ENCODE data around the gene KRTAP5-3.
"Not testable (repeated sequence)": the region's sequence is repeated elsewhere in the genome, so short reads cannot be mapped to it uniquely, and the experiment has no call there.

KRTAP5-3 gene

GRCh38 chr11:1618231-1618630, 10.0 kb upstream of the KRTAP5-3 start:
- no peak for DNase-seq (ENCODE audit: low read depth)

GRCh38 chr11:1607901-1608300, 362 bp downstream of the KRTAP5-3 start:
- DNase-seq (ENCODE audit: low read depth), result not testable (repeated sequence)

- DNase-seq (ENCODE audit: low read depth), result not testable (repeated sequence)
Observed at GRCh38 chr11:1607156-1607845, 962 bp downstream of the KRTAP5-3 start.

DNA sequence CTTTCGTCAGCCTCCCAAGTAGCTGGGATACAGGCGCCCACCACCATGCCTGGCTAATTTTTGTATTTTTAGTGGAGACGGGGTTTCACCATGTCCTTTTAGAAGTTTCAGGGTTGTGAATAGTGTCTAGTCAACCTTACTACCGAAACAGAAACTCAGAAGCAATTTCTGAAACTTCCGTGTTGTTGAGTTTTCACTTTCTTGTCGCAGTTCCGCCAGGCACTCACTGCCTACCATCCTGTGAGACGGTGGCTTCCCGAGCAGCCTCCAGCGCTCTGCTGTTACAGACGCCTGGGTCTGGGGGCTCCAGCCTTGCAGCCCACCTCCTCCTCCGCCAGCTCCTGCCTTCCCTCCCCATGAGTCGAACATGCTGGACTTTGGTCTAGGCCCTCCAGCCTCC, 2.3 kb downstream of the KRTAP5-3 start:
- DNase-seq (ENCODE audit: low read depth), result not testable (repeated sequence)

DNA sequence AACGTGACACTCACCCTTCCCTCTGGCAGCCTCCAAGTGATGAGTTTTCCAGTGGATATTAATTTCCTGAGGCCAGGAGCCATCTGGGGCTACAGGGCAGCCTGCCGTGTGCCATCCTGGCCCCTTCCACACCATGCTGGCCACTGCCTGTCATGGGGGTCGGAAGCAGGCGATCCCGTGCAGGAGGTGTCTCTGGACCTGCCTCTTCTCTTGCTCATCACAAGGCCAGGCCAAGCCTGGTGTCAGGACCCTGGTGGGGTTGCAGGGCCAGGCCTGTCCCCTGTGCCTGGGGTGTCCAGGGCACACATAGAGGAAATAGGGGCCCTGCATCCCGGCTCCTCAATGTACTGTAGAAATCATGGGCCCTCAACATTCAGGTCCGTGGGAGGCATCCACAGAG, 3.6 kb downstream of the KRTAP5-3 start:
- DNase-seq (ENCODE audit: low read depth), result no peak

- DNase-seq (ENCODE audit: low read depth), result no peak
Observed at GRCh38 chr11:1604181-1604580, 4.1 kb downstream of the KRTAP5-3 start.

DNA sequence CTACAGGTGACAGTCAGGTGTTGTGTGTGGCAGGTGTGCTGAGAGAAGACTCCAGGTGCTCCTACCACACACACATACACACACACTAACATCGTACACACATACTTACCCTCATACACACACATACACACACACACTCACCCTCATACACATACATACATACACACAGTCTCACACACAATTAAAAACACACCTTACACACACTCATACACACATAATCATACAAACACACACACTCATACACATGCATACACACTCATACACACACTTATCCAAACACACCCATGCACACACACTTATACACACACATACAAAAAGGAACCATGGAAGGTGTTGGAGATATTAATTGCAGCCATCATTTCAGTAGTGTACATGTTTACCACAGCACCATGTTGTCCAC, 4.6 kb downstream of the KRTAP5-3 start:
- DNase-seq (ENCODE audit: low read depth), result no peak

- DNase-seq (ENCODE audit: low read depth), result not testable (repeated sequence)
Observed at GRCh38 chr11:1601663-1602062, 6.6 kb downstream of the KRTAP5-3 start.

- DNase-seq (ENCODE audit: low read depth), result no peak
Observed at GRCh38 chr11:1600626-1601025, 7.6 kb downstream of the KRTAP5-3 start.

GRCh38 chr11:1598816-1599215, 9.4 kb downstream of the KRTAP5-3 start:
- no peak for DNase-seq (ENCODE audit: low read depth)

GRCh38 chr11:1598406-1598805, 9.9 kb downstream of the KRTAP5-3 start:
- not testable (repeated sequence) for DNase-seq (ENCODE audit: low read depth)

DNA sequence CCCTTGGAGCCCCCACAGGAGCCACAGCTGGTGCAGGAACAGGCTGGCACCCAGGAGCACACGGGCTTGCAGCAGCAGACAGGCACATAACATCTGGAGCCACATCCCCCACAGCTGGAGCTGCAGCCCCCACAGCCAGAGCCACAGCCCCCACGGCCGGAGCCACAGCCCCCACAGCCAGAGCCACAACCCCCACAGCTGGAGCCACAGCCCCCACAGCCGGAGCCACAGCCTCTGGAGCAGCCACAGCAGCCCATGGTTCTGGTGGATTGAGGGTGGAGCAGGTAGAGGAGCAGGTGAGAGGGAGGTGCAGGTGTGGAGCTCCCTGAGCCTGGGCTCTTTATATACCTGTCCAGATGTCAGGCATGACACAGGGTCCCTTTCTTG, 10.3 kb downstream of the KRTAP5-3 start, which contains the start of gene KRTAP5-2:
KRTAP5-2 (minus strand) TSS at position 301 of the 387 bp plus-strand sequence; CDS start at position 257, 44 bp downstream.
- DNase-seq (ENCODE audit: low read depth), result no peak

GRCh38 chr11:1597331-1597993, 10.8 kb downstream of the KRTAP5-3 start:
- DNase-seq (ENCODE audit: low read depth), result no peak

GRCh38 chr11:1596576-1597121, 11.6 kb downstream of the KRTAP5-3 start:
- not testable (repeated sequence) for DNase-seq (ENCODE audit: low read depth)

DNA sequence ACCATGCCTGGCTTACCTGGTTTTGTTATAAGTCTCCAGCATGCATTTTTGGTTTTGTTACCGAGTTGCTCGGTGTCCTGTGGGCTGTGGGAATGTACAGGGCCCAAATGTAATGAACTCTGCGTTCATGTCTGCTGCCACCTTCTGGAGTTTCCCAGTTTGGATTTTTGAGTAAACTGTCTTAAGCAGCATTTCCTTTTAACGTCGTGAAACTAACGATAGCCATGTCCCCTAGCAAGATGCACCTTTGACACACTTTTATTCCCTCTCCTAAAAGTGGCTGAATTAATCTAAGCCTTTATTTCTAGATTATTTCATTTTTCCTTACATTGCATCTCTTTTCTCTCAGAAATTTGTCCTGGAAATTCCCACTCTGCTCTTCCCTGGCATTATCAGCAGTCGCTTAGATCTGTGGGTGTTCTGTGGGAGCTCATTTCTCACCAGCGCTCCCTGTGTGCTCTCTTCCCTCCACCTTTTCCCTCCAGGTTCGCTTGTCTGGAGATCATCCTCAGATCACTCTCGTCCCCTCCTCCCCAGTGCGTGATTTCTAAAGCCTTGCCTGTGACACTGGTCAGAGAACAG, 12.2 kb downstream of the KRTAP5-3 start:
- DNase-seq (ENCODE audit: low read depth), result not testable (repeated sequence)

- no peak for DNase-seq (ENCODE audit: low read depth)
Observed at GRCh38 chr11:1592628-1593027, 15.6 kb downstream of the KRTAP5-3 start.

GRCh38 chr11:1589996-1590395, 18.3 kb downstream of the KRTAP5-3 start:
- DNase-seq (ENCODE audit: low read depth), result no peak

DNA sequence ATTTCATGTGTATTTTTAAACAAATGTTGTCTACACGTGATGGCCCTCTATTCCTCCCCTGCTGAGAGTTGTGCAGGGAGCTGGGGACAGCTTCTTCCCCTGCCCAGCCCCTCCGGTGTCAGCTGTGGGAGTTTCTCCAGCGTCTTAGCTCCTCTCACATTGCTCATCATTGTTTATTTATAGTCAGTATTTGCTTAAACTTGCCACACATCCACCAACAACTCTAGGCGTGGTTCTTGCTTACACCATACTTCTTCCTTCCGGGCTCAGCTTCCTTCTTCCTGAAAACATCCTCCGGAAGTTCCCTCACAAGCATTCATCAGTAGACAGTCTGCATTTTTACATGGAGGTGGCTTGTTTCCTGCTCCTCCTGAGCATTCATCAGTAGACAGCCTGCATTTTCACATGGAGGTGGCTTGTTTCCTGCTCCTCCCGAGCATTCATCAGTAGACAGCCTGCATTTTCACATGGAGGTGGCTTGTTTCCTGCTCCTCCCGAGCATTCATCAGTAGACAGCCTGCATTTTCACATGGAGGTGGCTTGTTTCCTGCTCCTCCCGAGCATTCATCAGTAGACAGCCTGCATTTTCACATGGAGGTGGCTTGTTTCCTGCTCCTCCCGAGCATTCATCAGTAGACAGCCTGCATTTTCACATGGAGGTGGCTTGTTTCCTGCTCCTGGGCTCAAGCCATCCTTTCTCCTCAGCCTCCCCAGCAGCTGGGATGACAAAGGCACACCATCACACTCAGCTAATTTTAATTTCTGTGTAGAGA, 18.9 kb downstream of the KRTAP5-3 start:
- DNase-seq (ENCODE audit: low read depth), result not testable (repeated sequence)

GRCh38 chr11:1586699-1587098, 21.6 kb downstream of the KRTAP5-3 start:
- DNase-seq (ENCODE audit: low read depth), result no peak

DNA sequence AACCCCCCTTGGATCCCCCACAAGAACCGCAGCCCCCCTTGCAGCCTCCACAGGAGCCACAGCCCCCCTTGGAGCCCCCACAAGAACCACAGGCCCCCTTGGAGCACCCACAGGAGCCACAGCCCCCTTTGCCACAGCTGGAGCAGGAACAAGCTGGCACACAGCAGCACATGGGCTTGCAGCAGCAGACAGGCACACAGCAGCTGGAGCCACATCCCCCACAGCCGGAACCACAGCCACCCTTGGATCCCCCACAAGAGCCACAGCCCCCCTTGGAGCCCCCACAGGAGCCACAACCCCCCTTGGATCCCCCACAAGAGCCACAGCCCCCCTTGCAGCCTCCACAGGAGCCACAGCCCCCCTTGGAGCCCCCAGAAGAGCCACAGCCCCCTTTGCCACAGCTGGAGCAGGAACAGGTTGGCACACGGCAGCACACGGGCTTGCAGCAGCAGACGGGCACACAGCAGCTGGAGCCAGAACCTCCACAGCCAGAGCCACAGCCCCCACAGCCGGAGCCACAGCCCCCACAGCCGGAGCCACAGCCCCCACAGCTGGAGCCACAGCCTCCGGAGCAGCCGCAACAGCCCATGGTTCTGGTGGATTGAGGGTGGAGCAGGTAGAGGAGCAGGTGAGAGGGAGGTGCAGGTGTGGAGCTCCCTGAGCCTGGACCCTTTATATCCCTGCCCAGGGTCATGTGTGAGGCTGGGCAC, 23.4 kb downstream of the KRTAP5-3 start, which contains the start of gene KRTAP5-1:
KRTAP5-1 (minus strand) TSS at position 623 of the 710 bp plus-strand sequence; CDS start at position 589, 34 bp downstream.
- not testable (repeated sequence) for DNase-seq (ENCODE audit: low read depth)

DNA sequence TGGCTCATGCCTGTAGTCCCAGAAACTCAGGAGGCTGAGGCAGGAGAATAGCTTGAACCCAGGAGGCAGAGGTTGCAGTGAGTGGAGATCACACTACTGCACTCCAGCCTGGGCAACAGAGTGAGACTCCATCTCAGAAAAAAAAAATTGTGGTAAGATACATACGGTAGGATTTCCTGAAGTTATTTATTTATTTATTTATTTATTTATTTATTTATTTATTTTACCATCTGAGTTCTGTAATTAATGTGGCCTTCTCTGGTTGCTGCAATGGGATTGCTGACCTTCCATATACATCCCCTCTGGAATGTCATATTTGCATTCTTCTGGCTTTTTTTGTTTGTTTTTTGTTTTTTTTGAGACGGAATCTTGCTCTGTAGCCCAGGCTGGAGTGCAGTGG, 25.4 kb downstream of the KRTAP5-3 start:
- DNase-seq (ENCODE audit: low read depth), result not testable (repeated sequence)
